DOHH2 (cell line): ENCODE data around the gene CSF1.

ENCODE experiments used
- H3F3A ChIP-seq: fragments of 200-600 bp; sonication (generic), shearing (Covaris generic); 2 replicates; pipeline ENCODE4 v1.6.0; 2016; ENCODE audit warnings: antibody characterized with exemption, mild to moderate bottlenecking; ENCODE audit not compliant: control insufficient read depth, insufficient read depth
- H3K27ac ChIP-seq: fragments of 200-600 bp; sonication (generic); 2 replicates; pipeline ENCODE4 v1.5.1; 2014; ENCODE audit warnings: low read depth, mild to moderate bottlenecking, low read length, moderate library complexity
- H3K27me3 ChIP-seq: fragments of 200-600 bp; sonication (generic); 2 replicates; pipeline ENCODE4 v1.6.1; 2014; ENCODE audit warnings: mild to moderate bottlenecking, low read length, mixed read lengths; ENCODE audit not compliant: control insufficient read depth
- H3K36me3 ChIP-seq: fragments of 200-600 bp; sonication (generic); 2 replicates; pipeline ENCODE4 v1.6.1; 2014; ENCODE audit warnings: mild to moderate bottlenecking, low read length, moderate library complexity, mixed read lengths; ENCODE audit not compliant: control insufficient read depth
- H3K4me1 ChIP-seq: fragments of 200-600 bp; sonication (generic); 2 replicates; pipeline ENCODE4 v1.6.1; 2014; ENCODE audit warnings: mild to moderate bottlenecking, low read length, mixed read lengths; ENCODE audit not compliant: control insufficient read depth
- H3K4me2 ChIP-seq: fragments of 200-600 bp; sonication (generic); 2 replicates; pipeline ENCODE4 v1.6.0; 2014; ENCODE audit warnings: mild to moderate bottlenecking, low read length, moderate library complexity
- H3K4me3 ChIP-seq: fragments of 200-600 bp; sonication (generic); 2 replicates; pipeline ENCODE4 v1.5.1; 2014; ENCODE audit warnings: mild to moderate bottlenecking, low read length, mixed read lengths
- H3K79me2 ChIP-seq: fragments of 200-600 bp; sonication (generic); 2 replicates; pipeline ENCODE4 v1.6.1; 2014; ENCODE audit warnings: mild to moderate bottlenecking, low read length, mixed read lengths; ENCODE audit not compliant: control insufficient read depth
- H3K9me2 ChIP-seq: fragments of 200-600 bp; sonication (generic); replicated peaks from 2 replicates; pipeline ENCODE4 v1.6.1; 2014; ENCODE audit warnings: mild to moderate bottlenecking, low read length, mixed read lengths; ENCODE audit not compliant: control insufficient read depth
- H3K9me3 ChIP-seq: fragments of 200-600 bp; sonication (generic); 2 replicates; pipeline ENCODE4 v1.6.1; 2014; ENCODE audit warnings: antibody characterized with exemption, low read length, mixed read lengths; ENCODE audit not compliant: control insufficient read depth, insufficient read depth
- H4K20me1 ChIP-seq: fragments of 200-600 bp; sonication (generic); 2 replicates; pipeline ENCODE4 v1.6.0; 2014; ENCODE audit warnings: low read depth, mild to moderate bottlenecking, antibody characterized with exemption, low read length, moderate library complexity; ENCODE audit not compliant: control insufficient read depth, insufficient read depth
- EZH2phosphoT487 ChIP-seq: fragments of 200-600 bp; sonication (generic); IDR thresholded peaks from 2 replicates; pipeline ENCODE4 v1.6.1; 2017; ENCODE audit warnings: borderline replicate concordance, mild to moderate bottlenecking, antibody characterized with exemption, low read length, moderate library complexity, mixed read lengths
- TF ChIP-seq, protein P1 (sequence below): fragments of 200-600 bp; sonication (generic); IDR thresholded peaks from one replicate; pipeline ENCODE4 v1.5.1; 2014; ENCODE audit warnings: antibody characterized with exemption, mild to moderate bottlenecking, low read depth, low read length; ENCODE audit not compliant: poor library complexity, severe bottlenecking

CSF1 gene

DNA sequence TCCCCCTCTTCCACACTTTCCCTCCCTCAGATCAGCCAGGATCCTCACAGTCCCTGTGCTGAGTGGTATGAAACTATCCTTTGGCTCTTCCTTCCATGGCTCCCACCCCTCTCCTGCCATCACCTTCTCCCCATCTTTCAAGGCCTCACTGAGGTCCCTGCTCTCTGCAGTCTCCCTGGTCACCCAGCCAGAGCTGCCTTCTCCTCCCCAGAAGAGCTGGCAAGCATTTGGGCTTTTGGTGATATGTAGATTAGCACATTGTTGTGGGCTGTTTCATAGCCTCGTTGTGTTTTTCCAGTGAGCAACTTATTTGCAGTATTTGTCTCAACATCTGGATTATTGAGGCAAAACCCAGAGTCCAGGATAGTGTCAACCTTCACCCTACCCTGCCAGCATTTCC lies 2.2 kb downstream of the CSF1 start:
- Histone ChIP-seq H3K9me2 (no peaks in the 10 kb centered on the region), H3K36me3 (no peaks in the 10 kb centered on the region), H3F3A (no peaks in the 10 kb centered on the region), H3K9me3 (no peaks in the 10 kb centered on the region), H3K27me3 (peaks cover 51% of the 10 kb centered on the region), H3K4me1 (no peaks in the 10 kb centered on the region), H3K4me3 (no peak overlapping the region), H3K27ac (no peak overlapping the region), H4K20me1 (no peaks in the 10 kb centered on the region), H3K79me2 (no peaks in the 10 kb centered on the region), H3K4me2 (no peak overlapping the region)
- TF ChIP-seq, protein P1, sequence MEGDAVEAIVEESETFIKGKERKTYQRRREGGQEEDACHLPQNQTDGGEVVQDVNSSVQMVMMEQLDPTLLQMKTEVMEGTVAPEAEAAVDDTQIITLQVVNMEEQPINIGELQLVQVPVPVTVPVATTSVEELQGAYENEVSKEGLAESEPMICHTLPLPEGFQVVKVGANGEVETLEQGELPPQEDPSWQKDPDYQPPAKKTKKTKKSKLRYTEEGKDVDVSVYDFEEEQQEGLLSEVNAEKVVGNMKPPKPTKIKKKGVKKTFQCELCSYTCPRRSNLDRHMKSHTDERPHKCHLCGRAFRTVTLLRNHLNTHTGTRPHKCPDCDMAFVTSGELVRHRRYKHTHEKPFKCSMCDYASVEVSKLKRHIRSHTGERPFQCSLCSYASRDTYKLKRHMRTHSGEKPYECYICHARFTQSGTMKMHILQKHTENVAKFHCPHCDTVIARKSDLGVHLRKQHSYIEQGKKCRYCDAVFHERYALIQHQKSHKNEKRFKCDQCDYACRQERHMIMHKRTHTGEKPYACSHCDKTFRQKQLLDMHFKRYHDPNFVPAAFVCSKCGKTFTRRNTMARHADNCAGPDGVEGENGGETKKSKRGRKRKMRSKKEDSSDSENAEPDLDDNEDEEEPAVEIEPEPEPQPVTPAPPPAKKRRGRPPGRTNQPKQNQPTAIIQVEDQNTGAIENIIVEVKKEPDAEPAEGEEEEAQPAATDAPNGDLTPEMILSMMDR = no peak
- no peak for TF ChIP-seq EZH2phosphoT487

- no peaks in the 10 kb centered on the region for H4K20me1 ChIP-seq
- H3K9me3 ChIP-seq = no peaks in the 10 kb centered on the region
- H3K27ac ChIP-seq = no peak overlapping the region
- no peak overlapping the region for H3K4me3 ChIP-seq
- no peaks in the 10 kb centered on the region for H3K79me2 ChIP-seq
- no peak overlapping the region for H3K4me2 ChIP-seq
- no peaks in the 10 kb centered on the region for H3K36me3 ChIP-seq
- no peaks in the 10 kb centered on the region for H3K4me1 ChIP-seq
- H3K27me3 ChIP-seq = peaks cover 53% of the 10 kb centered on the region
- TF ChIP-seq, protein P1 = no peak
- no peak for TF ChIP-seq EZH2phosphoT487
- no peaks in the 10 kb centered on the region for H3F3A ChIP-seq
- H3K9me2 ChIP-seq = no peaks in the 10 kb centered on the region
Measured at GRCh38 chr1:109913360-109913879, 2.8 kb downstream of the CSF1 start.

- TF ChIP-seq, protein P1 = no peak
- TF ChIP-seq EZH2phosphoT487 = no peak
- H4K20me1 ChIP-seq = no peaks in the 10 kb centered on the region
- H3K79me2 ChIP-seq = no peaks in the 10 kb centered on the region
- no peak overlapping the region for H3K27ac ChIP-seq
- H3K4me2 ChIP-seq = no peak overlapping the region
- no peaks in the 10 kb centered on the region for H3K4me1 ChIP-seq
- no peaks in the 10 kb centered on the region for H3K36me3 ChIP-seq
- H3F3A ChIP-seq = no peaks in the 10 kb centered on the region
- H3K9me2 ChIP-seq = no peaks in the 10 kb centered on the region
- no peaks in the 10 kb centered on the region for H3K9me3 ChIP-seq
- no peak overlapping the region for H3K4me3 ChIP-seq
- peaks cover 47% of the 10 kb centered on the region for H3K27me3 ChIP-seq
Measured at GRCh38 chr1:109914587-109915240, 4.1 kb downstream of the CSF1 start.
